HUES6 (cell line): ENCODE measurements around the gene SPATA20.

Source experiments
- H3K27ac ChIP-seq: 2 replicates; pipeline ENCODE4 v1.7.0; 2013; ENCODE audit warnings: low read depth, mild to moderate bottlenecking, low read length, inconsistent platforms
- H3K27me3 ChIP-seq: 2 replicates; pipeline ENCODE4 v1.6.1; 2013; ENCODE audit warnings: low read length; ENCODE audit not compliant: control insufficient read depth, insufficient read depth
- H3K36me3 ChIP-seq: 2 replicates; pipeline ENCODE4 v1.6.1; 2013; ENCODE audit warnings: low read length; ENCODE audit not compliant: control insufficient read depth, insufficient read depth
- H3K4me1 ChIP-seq: 2 replicates; pipeline ENCODE4 v1.6.1; 2013; ENCODE audit warnings: low read length; ENCODE audit not compliant: control insufficient read depth, insufficient read depth
- H3K4me3 ChIP-seq: 2 replicates; pipeline ENCODE4 v1.5.1; 2013; ENCODE audit warnings: low read depth, low read length
- H3K9ac ChIP-seq: one replicate; pipeline ENCODE4 v1.6.1; 2013; ENCODE audit warnings: mild to moderate bottlenecking, low read length
- H3K9me3 ChIP-seq: 2 replicates; pipeline ENCODE4 v1.6.1; 2013; ENCODE audit warnings: low read depth, low read length; ENCODE audit not compliant: control insufficient read depth, insufficient read depth

Gene SPATA20

GRCh38 chr17:50604513-50604912 lies 57.5 kb downstream of the SPATA20 start:
- Histone ChIP-seq H3K27me3 (no peaks in the 10 kb centered on the region), H3K27ac (no peak overlapping the region), H3K4me3 (no peak overlapping the region), H3K36me3 (no peaks in the 10 kb centered on the region), H3K9me3 (no peaks in the 10 kb centered on the region), H3K4me1 (peaks cover 14% of the 10 kb centered on the region), H3K9ac (no peak overlapping the region)

GRCh38 chr17:50605429-50605828 lies 58.5 kb downstream of the SPATA20 start:
- Histone ChIP-seq H3K9me3 (no peaks in the 10 kb centered on the region), H3K36me3 (no peaks in the 10 kb centered on the region), H3K4me3 (no peak overlapping the region), H3K27ac (no peak overlapping the region), H3K9ac (no peak overlapping the region), H3K4me1 (peaks cover 14% of the 10 kb centered on the region), H3K27me3 (no peaks in the 10 kb centered on the region)
